HEK293 (cell line): ENCODE data around the gene RSPH1.

ENCODE experiments used
- GLI2 ChIP-seq: fragments of 450-650 bp; formaldehyde crosslinking; IDR thresholded peaks from 2 replicates; pipeline ENCODE4; 2017; ENCODE audit warnings: missing biosample characterization, missing genetic modification characterization, low read depth, borderline replicate concordance
- GLIS1 ChIP-seq: fragments of 450-650 bp; formaldehyde crosslinking; IDR thresholded peaks from 2 replicates; pipeline ENCODE4 v1.5.1; 2016; ENCODE audit warnings: missing biosample characterization, missing genetic modification characterization
- KLF8 ChIP-seq: fragments of 450-650 bp; formaldehyde crosslinking; IDR thresholded peaks from 2 replicates; pipeline ENCODE4 v1.5.1; 2016; ENCODE audit warnings: missing biosample characterization, missing genetic modification characterization
- KLF9 ChIP-seq: fragments of 450-650 bp; formaldehyde crosslinking; IDR thresholded peaks from 2 replicates; pipeline ENCODE4 v1.5.1; 2016; ENCODE audit warnings: missing biosample characterization, missing genetic modification characterization, low read depth
- ZBTB17 ChIP-seq: fragments of 450-650 bp; formaldehyde crosslinking; IDR thresholded peaks from 2 replicates; pipeline ENCODE4 v1.5.1; 2016; ENCODE audit warnings: missing biosample characterization, missing genetic modification characterization
- ZIC2 ChIP-seq: fragments of 450-650 bp; formaldehyde crosslinking; IDR thresholded peaks from 2 replicates; pipeline ENCODE4 v1.5.1; 2016; ENCODE audit warnings: missing biosample characterization, missing genetic modification characterization
- ZNF19 ChIP-seq: fragments of 450-650 bp; formaldehyde crosslinking; IDR thresholded peaks from 2 replicates; pipeline ENCODE4; 2016; ENCODE audit warnings: missing biosample characterization, missing genetic modification characterization, low read depth
- ZNF223 ChIP-seq: fragments of 450-650 bp; formaldehyde crosslinking; IDR thresholded peaks from 2 replicates; pipeline ENCODE4 v1.5.1; 2016; ENCODE audit warnings: missing biosample characterization, missing genetic modification characterization
- ZNF248 ChIP-seq: fragments of 450-650 bp; formaldehyde crosslinking; IDR thresholded peaks from 2 replicates; pipeline ENCODE4 v1.5.1; 2017; ENCODE audit warnings: missing biosample characterization, missing genetic modification characterization
- ZNF266 ChIP-seq: fragments of 450-650 bp; formaldehyde crosslinking; IDR thresholded peaks from 2 replicates; pipeline ENCODE4 v1.5.1; 2016; ENCODE audit warnings: missing biosample characterization, missing genetic modification characterization, low read depth
- ZNF366 ChIP-seq: fragments of 450-650 bp; formaldehyde crosslinking; conservative IDR thresholded peaks from 2 replicates; pipeline ENCODE4 v1.5.1; 2016; ENCODE audit warnings: missing biosample characterization, missing genetic modification characterization
- ZNF521 ChIP-seq: fragments of 450-650 bp; formaldehyde crosslinking; IDR thresholded peaks from 2 replicates; pipeline ENCODE4 v1.5.1; 2017; ENCODE audit warnings: missing biosample characterization, mild to moderate bottlenecking, missing genetic modification characterization
- ZNF600 ChIP-seq: fragments of 450-650 bp; formaldehyde crosslinking; IDR thresholded peaks from 2 replicates; pipeline ENCODE4 v1.5.1; 2016; ENCODE audit warnings: missing biosample characterization, missing genetic modification characterization
- ZNF629 ChIP-seq: fragments of 450-650 bp; formaldehyde crosslinking; IDR thresholded peaks from 2 replicates; pipeline ENCODE4 v1.5.1; 2017; ENCODE audit warnings: missing biosample characterization, missing genetic modification characterization
- ZNF658 ChIP-seq: fragments of 450-650 bp; formaldehyde crosslinking; IDR thresholded peaks from 2 replicates; pipeline ENCODE4; 2016; ENCODE audit warnings: missing biosample characterization, missing genetic modification characterization
- ZNF664 ChIP-seq: fragments of 450-650 bp; formaldehyde crosslinking; IDR thresholded peaks from 2 replicates; pipeline ENCODE4 v1.5.1; 2016; ENCODE audit warnings: missing biosample characterization, missing genetic modification characterization
- ZSCAN16 ChIP-seq: fragments of 450-650 bp; formaldehyde crosslinking; IDR thresholded peaks from 2 replicates; pipeline ENCODE4 v1.5.1; 2016; ENCODE audit warnings: missing biosample characterization, missing genetic modification characterization
- TF ChIP-seq, protein P1 (sequence below): fragments of 450-650 bp; formaldehyde crosslinking; IDR thresholded peaks from 2 replicates; pipeline ENCODE4 v1.5.1; 2016; ENCODE audit warnings: missing biosample characterization, missing genetic modification characterization
- TF ChIP-seq, protein P2 (sequence below): fragments of 450-650 bp; formaldehyde crosslinking; IDR thresholded peaks from 2 replicates; pipeline ENCODE4 v1.5.1; 2016; ENCODE audit warnings: missing biosample characterization, missing genetic modification characterization, borderline replicate concordance
- TF ChIP-seq, protein P3 (sequence below): fragments of 450-650 bp; formaldehyde crosslinking; IDR thresholded peaks from 2 replicates; pipeline ENCODE4 v1.5.1; 2017; ENCODE audit warnings: missing biosample characterization, missing genetic modification characterization
- TF ChIP-seq, protein P4 (sequence below): fragments of 450-650 bp; formaldehyde crosslinking; IDR thresholded peaks from 2 replicates; pipeline ENCODE4 v1.5.1; 2016; ENCODE audit warnings: missing biosample characterization, missing genetic modification characterization, low read depth

The RSPH1 gene

DNA sequence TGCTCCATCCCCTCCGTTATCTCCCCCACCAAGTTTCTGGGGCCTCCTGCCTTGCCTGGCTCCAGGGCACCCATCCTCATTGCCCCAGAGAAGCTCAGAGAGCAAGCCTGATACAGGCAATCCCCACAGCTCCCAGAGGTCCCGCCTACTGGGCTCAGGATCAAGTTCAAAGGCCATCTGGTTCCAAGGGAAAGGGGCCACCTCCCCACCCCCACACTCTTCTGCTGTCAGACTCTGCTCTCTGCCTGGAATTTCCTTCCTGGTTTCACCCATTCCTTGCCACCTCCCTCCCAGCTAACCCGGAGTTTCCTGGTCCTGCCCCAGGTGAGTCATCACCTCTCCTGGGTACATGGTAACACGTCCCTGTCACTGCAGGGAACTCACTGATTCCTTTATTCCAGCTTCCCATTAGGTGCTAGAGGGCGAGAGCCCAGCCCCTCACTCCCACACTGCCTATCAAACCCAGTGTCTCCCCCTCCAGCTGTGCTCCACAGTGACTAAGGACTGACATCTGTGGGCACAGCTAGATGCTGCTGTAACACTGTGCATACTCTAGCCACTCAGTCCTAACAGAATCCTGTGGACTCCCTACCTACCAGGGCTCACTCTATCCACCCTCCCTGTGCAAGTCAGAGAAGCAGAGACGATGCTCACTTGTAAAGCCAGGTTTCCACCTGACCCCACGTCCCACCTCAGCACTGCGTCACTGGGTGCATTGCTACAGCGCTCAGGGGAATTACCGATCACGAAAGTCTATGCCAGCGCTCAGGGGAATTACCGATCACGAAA lies 21.8 kb downstream of the RSPH1 start (continued):
- TF ChIP-seq GLIS1 (tag by site-specific recombination): peak; percentile 72
- TF ChIP-seq, protein P1, sequence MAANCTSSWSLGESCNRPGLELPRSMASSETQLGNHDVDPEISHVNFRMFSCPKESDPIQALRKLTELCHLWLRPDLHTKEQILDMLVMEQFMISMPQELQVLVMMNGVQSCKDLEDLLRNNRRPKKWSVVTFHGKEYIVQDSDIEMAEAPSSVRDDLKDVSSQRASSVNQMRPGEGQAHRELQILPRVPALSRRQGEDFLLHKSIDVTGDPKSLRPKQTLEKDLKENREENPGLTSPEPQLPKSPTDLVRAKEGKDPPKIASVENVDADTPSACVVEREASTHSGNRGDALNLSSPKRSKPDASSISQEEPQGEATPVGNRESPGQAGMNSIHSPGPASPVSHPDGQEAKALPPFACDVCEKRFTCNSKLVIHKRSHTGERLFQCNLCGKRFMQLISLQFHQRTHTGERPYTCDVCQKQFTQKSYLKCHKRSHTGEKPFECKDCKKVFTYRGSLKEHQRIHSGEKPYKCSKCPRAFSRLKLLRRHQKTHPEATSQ (tag by site-specific recombination): no peak
- no peak for TF ChIP-seq ZNF521 (tag by site-specific recombination)
- TF ChIP-seq ZNF664: no peak
- TF ChIP-seq, protein P2, sequence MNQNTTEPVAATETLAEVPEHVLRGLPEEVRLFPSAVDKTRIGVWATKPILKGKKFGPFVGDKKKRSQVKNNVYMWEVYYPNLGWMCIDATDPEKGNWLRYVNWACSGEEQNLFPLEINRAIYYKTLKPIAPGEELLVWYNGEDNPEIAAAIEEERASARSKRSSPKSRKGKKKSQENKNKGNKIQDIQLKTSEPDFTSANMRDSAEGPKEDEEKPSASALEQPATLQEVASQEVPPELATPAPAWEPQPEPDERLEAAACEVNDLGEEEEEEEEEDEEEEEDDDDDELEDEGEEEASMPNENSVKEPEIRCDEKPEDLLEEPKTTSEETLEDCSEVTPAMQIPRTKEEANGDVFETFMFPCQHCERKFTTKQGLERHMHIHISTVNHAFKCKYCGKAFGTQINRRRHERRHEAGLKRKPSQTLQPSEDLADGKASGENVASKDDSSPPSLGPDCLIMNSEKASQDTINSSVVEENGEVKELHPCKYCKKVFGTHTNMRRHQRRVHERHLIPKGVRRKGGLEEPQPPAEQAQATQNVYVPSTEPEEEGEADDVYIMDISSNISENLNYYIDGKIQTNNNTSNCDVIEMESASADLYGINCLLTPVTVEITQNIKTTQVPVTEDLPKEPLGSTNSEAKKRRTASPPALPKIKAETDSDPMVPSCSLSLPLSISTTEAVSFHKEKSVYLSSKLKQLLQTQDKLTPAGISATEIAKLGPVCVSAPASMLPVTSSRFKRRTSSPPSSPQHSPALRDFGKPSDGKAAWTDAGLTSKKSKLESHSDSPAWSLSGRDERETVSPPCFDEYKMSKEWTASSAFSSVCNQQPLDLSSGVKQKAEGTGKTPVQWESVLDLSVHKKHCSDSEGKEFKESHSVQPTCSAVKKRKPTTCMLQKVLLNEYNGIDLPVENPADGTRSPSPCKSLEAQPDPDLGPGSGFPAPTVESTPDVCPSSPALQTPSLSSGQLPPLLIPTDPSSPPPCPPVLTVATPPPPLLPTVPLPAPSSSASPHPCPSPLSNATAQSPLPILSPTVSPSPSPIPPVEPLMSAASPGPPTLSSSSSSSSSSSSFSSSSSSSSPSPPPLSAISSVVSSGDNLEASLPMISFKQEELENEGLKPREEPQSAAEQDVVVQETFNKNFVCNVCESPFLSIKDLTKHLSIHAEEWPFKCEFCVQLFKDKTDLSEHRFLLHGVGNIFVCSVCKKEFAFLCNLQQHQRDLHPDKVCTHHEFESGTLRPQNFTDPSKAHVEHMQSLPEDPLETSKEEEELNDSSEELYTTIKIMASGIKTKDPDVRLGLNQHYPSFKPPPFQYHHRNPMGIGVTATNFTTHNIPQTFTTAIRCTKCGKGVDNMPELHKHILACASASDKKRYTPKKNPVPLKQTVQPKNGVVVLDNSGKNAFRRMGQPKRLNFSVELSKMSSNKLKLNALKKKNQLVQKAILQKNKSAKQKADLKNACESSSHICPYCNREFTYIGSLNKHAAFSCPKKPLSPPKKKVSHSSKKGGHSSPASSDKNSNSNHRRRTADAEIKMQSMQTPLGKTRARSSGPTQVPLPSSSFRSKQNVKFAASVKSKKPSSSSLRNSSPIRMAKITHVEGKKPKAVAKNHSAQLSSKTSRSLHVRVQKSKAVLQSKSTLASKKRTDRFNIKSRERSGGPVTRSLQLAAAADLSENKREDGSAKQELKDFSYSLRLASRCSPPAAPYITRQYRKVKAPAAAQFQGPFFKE (tag by site-specific recombination): no peak
- TF ChIP-seq ZBTB17: peak; percentile 41; the same call in 1 of the 2 replicates
- TF ChIP-seq ZNF19: no peak
- TF ChIP-seq, protein P3, sequence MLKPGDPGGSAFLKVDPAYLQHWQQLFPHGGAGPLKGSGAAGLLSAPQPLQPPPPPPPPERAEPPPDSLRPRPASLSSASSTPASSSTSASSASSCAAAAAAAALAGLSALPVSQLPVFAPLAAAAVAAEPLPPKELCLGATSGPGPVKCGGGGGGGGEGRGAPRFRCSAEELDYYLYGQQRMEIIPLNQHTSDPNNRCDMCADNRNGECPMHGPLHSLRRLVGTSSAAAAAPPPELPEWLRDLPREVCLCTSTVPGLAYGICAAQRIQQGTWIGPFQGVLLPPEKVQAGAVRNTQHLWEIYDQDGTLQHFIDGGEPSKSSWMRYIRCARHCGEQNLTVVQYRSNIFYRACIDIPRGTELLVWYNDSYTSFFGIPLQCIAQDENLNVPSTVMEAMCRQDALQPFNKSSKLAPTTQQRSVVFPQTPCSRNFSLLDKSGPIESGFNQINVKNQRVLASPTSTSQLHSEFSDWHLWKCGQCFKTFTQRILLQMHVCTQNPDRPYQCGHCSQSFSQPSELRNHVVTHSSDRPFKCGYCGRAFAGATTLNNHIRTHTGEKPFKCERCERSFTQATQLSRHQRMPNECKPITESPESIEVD (tag by site-specific recombination): no peak
- TF ChIP-seq ZIC2 (tag by site-specific recombination): peak; percentile 98
- TF ChIP-seq KLF9 (tag by site-specific recombination): no peak
- no peak for TF ChIP-seq GLI2
- no peak for TF ChIP-seq ZSCAN16 (tag by site-specific recombination)
- TF ChIP-seq KLF8 (tag by site-specific recombination): no peak
- no peak for TF ChIP-seq ZNF266 (tag by site-specific recombination)
- TF ChIP-seq ZNF366 (tag by site-specific recombination): no peak
- TF ChIP-seq ZNF223: no peak
- no peak for TF ChIP-seq ZNF629
- no peak for TF ChIP-seq ZNF658 (tag by site-specific recombination)
- TF ChIP-seq, protein P4, sequence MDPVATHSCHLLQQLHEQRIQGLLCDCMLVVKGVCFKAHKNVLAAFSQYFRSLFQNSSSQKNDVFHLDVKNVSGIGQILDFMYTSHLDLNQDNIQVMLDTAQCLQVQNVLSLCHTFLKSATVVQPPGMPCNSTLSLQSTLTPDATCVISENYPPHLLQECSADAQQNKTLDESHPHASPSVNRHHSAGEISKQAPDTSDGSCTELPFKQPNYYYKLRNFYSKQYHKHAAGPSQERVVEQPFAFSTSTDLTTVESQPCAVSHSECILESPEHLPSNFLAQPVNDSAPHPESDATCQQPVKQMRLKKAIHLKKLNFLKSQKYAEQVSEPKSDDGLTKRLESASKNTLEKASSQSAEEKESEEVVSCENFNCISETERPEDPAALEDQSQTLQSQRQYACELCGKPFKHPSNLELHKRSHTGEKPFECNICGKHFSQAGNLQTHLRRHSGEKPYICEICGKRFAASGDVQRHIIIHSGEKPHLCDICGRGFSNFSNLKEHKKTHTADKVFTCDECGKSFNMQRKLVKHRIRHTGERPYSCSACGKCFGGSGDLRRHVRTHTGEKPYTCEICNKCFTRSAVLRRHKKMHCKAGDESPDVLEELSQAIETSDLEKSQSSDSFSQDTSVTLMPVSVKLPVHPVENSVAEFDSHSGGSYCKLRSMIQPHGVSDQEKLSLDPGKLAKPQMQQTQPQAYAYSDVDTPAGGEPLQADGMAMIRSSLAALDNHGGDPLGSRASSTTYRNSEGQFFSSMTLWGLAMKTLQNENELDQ: no peak
- TF ChIP-seq ZNF600 (tag by site-specific recombination): peak; percentile 51; the same call in 1 of the 2 replicates
- TF ChIP-seq ZNF248 (tag by site-specific recombination): no peak
